AG04450 (cell line): ENCODE results near the gene ARMC8. TPM values are rescaled to one million over a fixed set of nuclear protein-coding genes. Genes with fewer than 3 reads are reported as not detected.

Experiments
- CTCF ChIA-PET: fragments of 300-600, 350-600 bp; formaldehyde crosslinking; extraction: SDS; loops from one replicate; lab custom pipeline; 2022; ENCODE audit warnings: antibody characterized with exemption, inconsistent platforms; lab: Charles Lee
- POLR2A ChIA-PET: fragments of 350-600 bp; formaldehyde crosslinking; extraction: SDS; loops from one replicate; lab custom pipeline; 2021; ENCODE audit warnings: antibody characterized with exemption, inconsistent platforms; lab: Yijun Ruan, JAX
- DNase-seq: peaks from one replicate; pipeline ENCODE4 v3.0.0-alpha.2; 2011; ENCODE audit warnings: low read depth, low spot score
- H3K27ac ChIP-seq: one replicate; pipeline ENCODE4 v1.5.1; 2012; ENCODE audit warnings: low read depth, low read length, control low read depth
- H3K27me3 ChIP-seq: one replicate; pipeline ENCODE4 v1.6.0; 2012; ENCODE audit warnings: low read length; ENCODE audit not compliant: control insufficient read depth, insufficient read depth
- H3K4me3 ChIP-seq: 2 replicates; pipeline ENCODE4 v1.5.1; 2011; ENCODE audit warnings: mild to moderate bottlenecking, low read depth, low read length, control low read depth
- H3K9me3 ChIP-seq: 2 replicates; pipeline ENCODE4 v1.5.1; 2012; ENCODE audit warnings: low read length; ENCODE audit not compliant: control insufficient read depth, insufficient read depth
- polyA plus RNA-seq: library from polyadenylated mRNA; depleted of rRNA; stranded (reverse); fragments of >200 nt; gene quantifications from 2 replicates; pipeline ENCODE4 v1.2.3, GENCODE V29; 2011
- TF ChIP-seq, protein P1 (sequence below): IDR thresholded peaks from 2 replicates; pipeline ENCODE4 v1.5.1; 2011; ENCODE audit warnings: low read depth, low read length, control low read depth, inconsistent platforms

ARMC8 gene
- polyA plus RNA-seq, 1 experiment = 61.2 TPM

DNA sequence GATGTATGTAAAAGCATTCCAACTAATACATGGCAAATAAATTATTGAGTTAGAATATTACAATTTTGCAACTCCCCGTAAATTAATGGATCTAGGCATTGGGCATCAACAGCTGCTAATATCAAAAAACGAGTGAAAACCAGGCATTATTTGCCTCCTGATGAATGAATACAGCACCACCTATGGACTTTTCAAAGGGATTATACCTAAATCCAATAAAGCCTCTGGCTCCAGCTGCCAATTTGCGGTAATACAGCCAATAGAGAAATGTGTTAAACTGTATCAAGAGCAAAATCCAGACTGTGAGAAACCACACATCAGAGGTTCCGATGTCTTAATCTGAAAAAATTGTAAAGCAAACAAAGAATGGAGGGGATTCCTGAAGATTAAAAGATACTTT lies 38.6 kb upstream of the ARMC8 start:
- CTCF ChIA-PET = no interaction called here
- no peak for DNase-seq
- Histone ChIP-seq H3K9me3 (no peaks in the 10 kb centered on the region), H3K27ac (no peak overlapping the region), H3K27me3 (peaks cover 3% of the 10 kb centered on the region), H3K4me3 (no peak overlapping the region)
- TF ChIP-seq, protein P1, sequence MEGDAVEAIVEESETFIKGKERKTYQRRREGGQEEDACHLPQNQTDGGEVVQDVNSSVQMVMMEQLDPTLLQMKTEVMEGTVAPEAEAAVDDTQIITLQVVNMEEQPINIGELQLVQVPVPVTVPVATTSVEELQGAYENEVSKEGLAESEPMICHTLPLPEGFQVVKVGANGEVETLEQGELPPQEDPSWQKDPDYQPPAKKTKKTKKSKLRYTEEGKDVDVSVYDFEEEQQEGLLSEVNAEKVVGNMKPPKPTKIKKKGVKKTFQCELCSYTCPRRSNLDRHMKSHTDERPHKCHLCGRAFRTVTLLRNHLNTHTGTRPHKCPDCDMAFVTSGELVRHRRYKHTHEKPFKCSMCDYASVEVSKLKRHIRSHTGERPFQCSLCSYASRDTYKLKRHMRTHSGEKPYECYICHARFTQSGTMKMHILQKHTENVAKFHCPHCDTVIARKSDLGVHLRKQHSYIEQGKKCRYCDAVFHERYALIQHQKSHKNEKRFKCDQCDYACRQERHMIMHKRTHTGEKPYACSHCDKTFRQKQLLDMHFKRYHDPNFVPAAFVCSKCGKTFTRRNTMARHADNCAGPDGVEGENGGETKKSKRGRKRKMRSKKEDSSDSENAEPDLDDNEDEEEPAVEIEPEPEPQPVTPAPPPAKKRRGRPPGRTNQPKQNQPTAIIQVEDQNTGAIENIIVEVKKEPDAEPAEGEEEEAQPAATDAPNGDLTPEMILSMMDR = no peak
- POLR2A ChIA-PET = no interaction called here

DNA sequence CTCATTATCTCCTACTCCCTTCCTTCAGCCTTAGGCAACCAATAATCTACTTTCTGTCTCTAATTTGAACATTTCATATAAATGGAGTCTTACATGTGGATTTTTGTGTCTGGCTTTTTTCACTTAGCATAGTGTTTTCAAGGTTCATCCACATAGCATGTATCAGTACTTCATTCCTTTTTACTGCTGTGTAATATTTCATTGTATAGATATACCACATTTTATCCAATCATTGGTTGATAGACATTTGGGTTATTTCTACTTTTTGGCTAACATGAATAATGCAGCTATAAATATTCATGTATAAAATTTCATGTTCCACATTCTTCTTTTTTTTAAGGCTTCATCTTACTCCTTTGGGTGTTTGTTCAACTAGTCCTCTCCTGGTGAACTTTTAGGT lies 32.6 kb upstream of the ARMC8 start:
- ChIA-PET CTCF (interaction anchor here (0.7 kb wide), 1 partner anchor 115 kb away, joined by 7 read pairs; no protein-coding TSS in a partner anchor), POLR2A (no interaction called here)
- Histone ChIP-seq H3K4me3 (no peak overlapping the region), H3K27me3 (peaks cover 3% of the 10 kb centered on the region), H3K9me3 (no peaks in the 10 kb centered on the region), H3K27ac (no peak overlapping the region)
- TF ChIP-seq, protein P1 = no peak
- no peak for DNase-seq

DNA sequence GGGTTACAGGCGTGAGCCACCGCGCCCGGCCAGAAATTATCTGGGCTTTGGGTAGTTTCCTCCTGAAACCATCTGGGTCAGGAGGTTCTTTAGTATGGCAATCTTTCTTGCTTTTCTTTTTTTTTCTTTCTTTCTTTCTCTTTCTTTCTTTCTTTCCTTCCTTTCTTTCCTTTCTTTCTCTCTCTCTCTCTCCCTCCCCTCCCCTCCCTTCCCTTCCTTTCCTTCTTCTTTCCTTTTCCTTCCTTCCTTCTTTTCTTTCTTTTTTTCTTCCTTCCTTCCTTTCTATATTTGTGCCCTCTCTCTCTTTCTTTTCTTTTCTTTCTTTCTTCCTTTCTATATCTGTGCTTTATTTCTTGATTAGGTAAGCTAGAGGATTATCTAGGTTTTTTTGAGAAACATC lies 29.4 kb upstream of the ARMC8 start:
- Histone ChIP-seq H3K4me3 (no peak overlapping the region), H3K27me3 (no peaks in the 10 kb centered on the region), H3K27ac (no peak overlapping the region), H3K9me3 (no peaks in the 10 kb centered on the region)
- no peak for DNase-seq
- CTCF ChIA-PET = interaction anchor here (0.6 to 1.5 kb wide), 3 partner anchors 30 to 51 kb away, joined by 3 to 4 read pairs (median 4); no protein-coding TSS in a partner anchor
- POLR2A ChIA-PET = no interaction called here
- TF ChIP-seq, protein P1 = no peak

DNA sequence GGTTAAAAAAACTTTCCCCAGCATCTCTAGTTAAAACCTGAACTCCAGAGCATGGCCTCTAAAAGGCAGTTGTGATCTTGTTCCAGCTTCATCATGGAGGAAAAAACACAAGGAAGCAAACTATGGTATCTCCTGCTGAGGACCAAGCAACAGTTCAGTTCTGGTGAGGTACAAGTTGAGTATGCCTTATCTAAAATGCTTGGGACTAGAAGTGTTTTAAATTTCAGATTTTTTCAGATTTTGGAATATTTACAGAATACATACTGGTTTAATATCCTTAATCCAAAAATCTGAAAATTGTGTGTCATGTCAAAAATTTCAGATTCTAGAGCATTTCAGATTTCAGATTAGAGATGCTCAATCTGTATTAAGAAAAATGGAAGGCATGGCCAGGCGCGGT lies 22.0 kb upstream of the ARMC8 start:
- no peaks in the 10 kb centered on the region for H3K9me3 ChIP-seq
- H3K4me3 ChIP-seq = no peak overlapping the region
- H3K27me3 ChIP-seq = no peaks in the 10 kb centered on the region
- H3K27ac ChIP-seq = no peak overlapping the region
- POLR2A ChIA-PET = no interaction called here
- DNase-seq = no peak
- CTCF ChIA-PET = no interaction called here
- TF ChIP-seq, protein P1 = no peak

DNA sequence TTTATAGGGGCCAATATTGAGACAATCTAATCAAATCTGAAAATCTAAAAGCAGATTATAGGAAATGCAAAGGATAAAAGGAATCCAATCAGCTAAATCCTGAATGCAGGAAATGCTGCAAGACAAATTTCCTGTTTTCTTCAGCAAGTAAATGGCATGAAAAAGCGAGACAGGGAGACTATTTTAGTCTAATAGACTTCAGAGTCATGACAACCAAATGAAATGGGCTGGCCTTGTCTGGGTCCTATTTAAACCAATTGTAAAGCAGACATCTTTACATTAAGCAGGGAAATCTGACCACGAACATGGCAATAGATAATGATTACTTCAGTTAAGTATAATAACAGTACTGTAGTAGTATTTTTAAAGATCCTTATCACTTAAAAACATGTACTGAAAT lies 14.5 kb upstream of the ARMC8 start:
- Histone ChIP-seq H3K9me3 (no peaks in the 10 kb centered on the region; the same call in 1 of the 2 replicates), H3K4me3 (no peak overlapping the region), H3K27ac (no peak overlapping the region), H3K27me3 (no peaks in the 10 kb centered on the region)
- POLR2A ChIA-PET = no interaction called here
- TF ChIP-seq, protein P1 = no peak
- CTCF ChIA-PET = interaction anchor here (1.4 to 1.5 kb wide), 2 partner anchors 53 to 103 kb away, joined by 4 to 5 read pairs; no protein-coding TSS in a partner anchor
- no peak for DNase-seq
